GM12874 (cell line): ENCODE results near the gene CEP72.

Experiments used
- TF ChIP-seq, protein P1 (sequence below): IDR thresholded peaks from 2 replicates; pipeline ENCODE4 v1.5.1; 2011; ENCODE audit warnings: low read depth, mild to moderate bottlenecking, control low read depth, low read length, moderate library complexity; ENCODE audit not compliant: insufficient read depth

Gene CEP72

GRCh38 chr5:651296-652022 lies 39.3 kb downstream of the CEP72 start:
- TF ChIP-seq, protein P1, sequence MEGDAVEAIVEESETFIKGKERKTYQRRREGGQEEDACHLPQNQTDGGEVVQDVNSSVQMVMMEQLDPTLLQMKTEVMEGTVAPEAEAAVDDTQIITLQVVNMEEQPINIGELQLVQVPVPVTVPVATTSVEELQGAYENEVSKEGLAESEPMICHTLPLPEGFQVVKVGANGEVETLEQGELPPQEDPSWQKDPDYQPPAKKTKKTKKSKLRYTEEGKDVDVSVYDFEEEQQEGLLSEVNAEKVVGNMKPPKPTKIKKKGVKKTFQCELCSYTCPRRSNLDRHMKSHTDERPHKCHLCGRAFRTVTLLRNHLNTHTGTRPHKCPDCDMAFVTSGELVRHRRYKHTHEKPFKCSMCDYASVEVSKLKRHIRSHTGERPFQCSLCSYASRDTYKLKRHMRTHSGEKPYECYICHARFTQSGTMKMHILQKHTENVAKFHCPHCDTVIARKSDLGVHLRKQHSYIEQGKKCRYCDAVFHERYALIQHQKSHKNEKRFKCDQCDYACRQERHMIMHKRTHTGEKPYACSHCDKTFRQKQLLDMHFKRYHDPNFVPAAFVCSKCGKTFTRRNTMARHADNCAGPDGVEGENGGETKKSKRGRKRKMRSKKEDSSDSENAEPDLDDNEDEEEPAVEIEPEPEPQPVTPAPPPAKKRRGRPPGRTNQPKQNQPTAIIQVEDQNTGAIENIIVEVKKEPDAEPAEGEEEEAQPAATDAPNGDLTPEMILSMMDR = no peak

- TF ChIP-seq, protein P1 = no peak
Measured at GRCh38 chr5:652023-652515, 39.9 kb downstream of the CEP72 start.

DNA sequence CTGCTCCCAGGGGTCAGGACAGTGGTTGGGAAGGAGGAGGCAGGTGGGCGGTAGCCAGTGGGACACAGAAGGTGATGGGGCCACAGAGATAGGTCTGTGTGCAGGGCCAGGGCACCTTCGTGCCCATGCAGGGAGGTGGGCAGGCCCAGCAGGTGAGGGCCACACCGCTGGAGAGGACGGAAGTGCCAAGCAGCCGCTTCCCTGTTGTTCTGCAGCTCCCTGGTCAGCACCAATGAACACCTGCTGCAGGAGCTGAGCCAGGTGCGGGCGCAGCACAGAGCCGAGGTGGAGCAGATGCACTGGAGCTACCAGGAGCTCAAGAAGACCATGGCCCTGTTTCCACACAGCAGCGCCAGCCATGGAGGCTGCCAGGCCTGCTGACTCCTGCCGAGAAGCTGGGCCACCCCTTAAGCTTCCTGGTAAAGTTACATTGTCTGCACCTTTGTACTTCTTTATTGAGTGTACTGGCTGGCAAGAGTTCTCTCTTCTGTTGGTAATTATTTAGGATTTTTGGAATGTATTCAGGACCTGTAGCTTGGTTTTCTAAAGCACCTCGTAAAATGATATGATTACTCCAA lies 40.7 kb downstream of the CEP72 start:
- TF ChIP-seq, protein P1 = no peak

GRCh38 chr5:654071-654778 lies 42.1 kb downstream of the CEP72 start:
- TF ChIP-seq, protein P1 = no peak

- TF ChIP-seq, protein P1 = no peak
Measured at GRCh38 chr5:655406-655805, 43.3 kb downstream of the CEP72 start.

DNA sequence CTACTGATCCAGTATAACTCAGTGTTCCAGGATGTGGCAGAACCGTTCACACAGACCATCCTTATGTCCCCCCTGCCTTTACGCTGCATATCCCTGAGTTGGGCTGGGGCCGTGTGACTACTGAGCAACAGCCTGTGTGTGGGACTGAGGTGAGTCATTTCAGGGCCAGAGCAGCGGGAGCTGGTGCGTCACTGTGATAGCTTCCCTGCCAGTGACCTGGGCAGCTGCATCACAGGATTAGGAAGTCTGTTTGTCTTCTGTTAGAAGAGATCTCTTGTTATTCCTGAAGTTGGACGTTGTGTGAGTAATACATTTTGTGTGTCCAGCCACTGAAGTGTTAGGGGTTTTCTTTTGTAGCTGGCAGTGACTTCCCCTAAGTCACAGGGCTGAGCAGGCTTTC lies 45.4 kb downstream of the CEP72 start:
- TF ChIP-seq, protein P1 = no peak

DNA sequence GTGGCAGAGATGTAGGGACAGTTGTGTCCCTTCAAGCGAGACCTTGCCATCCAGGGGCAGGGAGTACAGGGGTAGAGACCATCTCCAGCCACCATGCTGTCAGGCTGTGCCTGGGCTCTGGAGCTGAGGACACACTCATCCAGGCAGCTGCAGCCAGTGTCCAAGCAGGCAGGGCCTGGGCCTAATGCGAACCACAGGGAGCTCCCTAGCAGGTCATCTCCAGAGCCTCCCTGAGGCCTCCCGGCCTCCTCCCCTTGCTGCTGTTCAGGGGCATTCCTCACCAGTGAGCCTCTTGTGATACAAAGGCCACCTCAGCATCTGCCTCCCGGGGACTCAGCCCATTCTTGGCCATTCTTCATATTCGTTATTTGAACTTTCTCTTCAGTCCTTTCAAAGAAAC lies 46.0 kb downstream of the CEP72 start:
- TF ChIP-seq, protein P1 = no peak
